H1 (cell line): Measurements from ENCODE around the gene RPL41. TPM values are rescaled to one million over a fixed set of nuclear protein-coding genes. Genes with fewer than 3 reads are reported as not detected.

ENCODE experiments used
- CTCF ChIA-PET: fragments of 300-600 bp; sonication (Branson Sonifier 250); formaldehyde crosslinking; loops from one replicate; lab custom pipeline; 2021; ENCODE audit not compliant: partially characterized antibody; lab: Charles Lee
- POLR2A ChIA-PET: fragments of 300-600 bp; sonication (Branson Sonifier 250); formaldehyde crosslinking; loops from one replicate; lab custom pipeline; 2021; ENCODE audit warnings: inconsistent platforms; ENCODE audit not compliant: partially characterized antibody; lab: Charles Lee
- DNase-seq, 2 experiments: peaks; one replicate each; pipeline versions ENCODE4 v3.0.0 to v3.0.0-alpha.2; 2010 to 2022; ENCODE audit warnings: low spot score in 2 of 2, low read depth in 1 of 2, mixed read lengths in 1 of 2
- FAIRE-seq: peaks from 2 replicates; lab custom pipeline; 2011; peaks lifted over from hg19 to GRCh38; lab: Jason Lieb, UNC
- H2AFZ ChIP-seq: 2 replicates; pipeline ENCODE4 v1.8.1; 2012; ENCODE audit warnings: low read length, inconsistent platforms
- H2AK5ac ChIP-seq: 2 replicates; pipeline ENCODE4 v1.6.1; 2013; ENCODE audit warnings: low read depth, low read length
- H2BK120ac ChIP-seq: replicated peaks from 2 replicates; pipeline ENCODE3; 2013; ENCODE audit warnings: low read depth, low read length, inconsistent platforms
- H2BK12ac ChIP-seq: 2 replicates; pipeline ENCODE4 v1.6.1; 2013; ENCODE audit warnings: low read depth, low read length
- H2BK15ac ChIP-seq: 2 replicates; pipeline ENCODE4 v1.6.1; 2013; ENCODE audit warnings: low read length
- H2BK20ac ChIP-seq: 2 replicates; pipeline ENCODE4 v1.6.1; 2013; ENCODE audit warnings: low read length
- H2BK5ac ChIP-seq: 2 replicates; pipeline ENCODE4 v1.6.1; 2013; ENCODE audit warnings: low read depth, low read length
- H3K14ac ChIP-seq: 2 replicates; pipeline ENCODE4 v1.6.1; 2013; ENCODE audit warnings: inconsistent platforms; ENCODE audit not compliant: insufficient read length
- H3K18ac ChIP-seq: 2 replicates; pipeline ENCODE4 v1.6.1; 2013; ENCODE audit warnings: low read length; ENCODE audit errors: extremely low read depth
- H3K23ac ChIP-seq: 2 replicates; pipeline ENCODE4 v1.6.1; 2013; ENCODE audit warnings: inconsistent platforms; ENCODE audit not compliant: insufficient read length
- H3K23me2 ChIP-seq: 2 replicates; pipeline ENCODE4 v1.6.1; 2013; ENCODE audit warnings: low read depth, low read length
- H3K27ac ChIP-seq: 2 replicates; pipeline ENCODE4 v1.6.1; 2011; ENCODE audit warnings: low read depth, low read length, inconsistent platforms
- H3K27me3 ChIP-seq, 4 experiments: replicated peaks in 1 of 4; 1 replicate in 1 of 4; 2 replicates in 3 of 4; pipeline versions ENCODE4 v1.6.1 to v1.8.1; 2011 to 2013; ENCODE audit warnings: low read length in 3 of 4, mild to moderate bottlenecking in 3 of 4, inconsistent platforms in 2 of 4, mixed read lengths in 2 of 4, moderate library complexity in 1 of 4; ENCODE audit not compliant: control insufficient read depth in 3 of 4, insufficient read depth in 3 of 4; ENCODE audit errors: extremely low read depth in 1 of 4
- H3K36me3 ChIP-seq, 4 experiments: 2 replicates each; pipeline versions ENCODE4 v1.6.1 to v1.8.1; 2011 to 2013; ENCODE audit warnings: mild to moderate bottlenecking in 4 of 4, low read length in 3 of 4, moderate library complexity in 2 of 4, control low read depth in 1 of 4, inconsistent platforms in 1 of 4; ENCODE audit not compliant: insufficient read depth in 4 of 4, control insufficient read depth in 2 of 4
- H3K4ac ChIP-seq: replicated peaks from 2 replicates; pipeline ENCODE3; 2013; ENCODE audit warnings: low read length, low read depth, mixed read lengths, inconsistent platforms; ENCODE audit not compliant: insufficient read length
- H3K4me1 ChIP-seq, 4 experiments: replicated peaks in 1 of 4; 1 replicate in 1 of 4; 2 replicates in 3 of 4; pipeline versions ENCODE4 v1.6.1 to v1.8.1; 2011 to 2013; ENCODE audit warnings: low read length in 3 of 4, inconsistent platforms in 2 of 4, mixed read lengths in 1 of 4; ENCODE audit not compliant: insufficient read depth in 4 of 4, control insufficient read depth in 3 of 4
- H3K4me2 ChIP-seq, 2 experiments: 2 replicates each; pipeline versions ENCODE4 v1.6.1 to v1.8.1; 2011 to 2013; ENCODE audit warnings: low read depth in 2 of 2, low read length in 2 of 2, control low read depth in 1 of 2, inconsistent platforms in 1 of 2, mild to moderate bottlenecking in 1 of 2; ENCODE audit not compliant: insufficient read depth in 1 of 2
- H3K4me3 ChIP-seq, 4 experiments: fragments of 200-600, 300-600 bp in 1 of 4; sonication (generic), shearing (Covaris generic), sonication (Bioruptor Twin) in 1 of 4; 2 replicates each; pipeline versions ENCODE4 v1.5.1 to v1.8.1; 2011 to 2016; ENCODE audit warnings: low read length in 4 of 4, low read depth in 3 of 4, control low read depth in 2 of 4, inconsistent platforms in 2 of 4, mild to moderate bottlenecking in 2 of 4, mixed read lengths in 1 of 4, moderate library complexity in 1 of 4; ENCODE audit not compliant: insufficient read depth in 2 of 4; ENCODE audit errors: extremely low read depth in 1 of 4
- H3K56ac ChIP-seq: replicated peaks from 2 replicates; pipeline ENCODE3; 2013; ENCODE audit warnings: low read depth, mild to moderate bottlenecking, mixed read lengths, low read length, inconsistent platforms; ENCODE audit not compliant: insufficient read length
- H3K79me1 ChIP-seq: 2 replicates; pipeline ENCODE4 v1.6.1; 2013; ENCODE audit warnings: low read depth, low read length, control low read depth
- H3K79me2 ChIP-seq, 2 experiments: 2 replicates each; pipeline versions ENCODE4 v1.6.1 to v1.8.1; 2012 to 2013; ENCODE audit warnings: low read length in 2 of 2, mild to moderate bottlenecking in 2 of 2, inconsistent platforms in 1 of 2; ENCODE audit not compliant: insufficient read depth in 2 of 2, control insufficient read depth in 1 of 2
- H3K9ac ChIP-seq, 4 experiments: replicated peaks in 1 of 4; 1 replicate in 1 of 4; 2 replicates in 3 of 4; pipeline versions ENCODE4 v1.6.1 to v1.8.1; 2011 to 2013; ENCODE audit warnings: low read depth in 3 of 4, low read length in 3 of 4, control low read depth in 2 of 4, mild to moderate bottlenecking in 2 of 4, moderate library complexity in 2 of 4, inconsistent platforms in 1 of 4; ENCODE audit errors: extremely low read depth in 1 of 4
- H3K9me3 ChIP-seq, 2 experiments: 2 replicates each; pipeline versions ENCODE4 v1.6.1 to v1.8.1; 2012 to 2013; ENCODE audit warnings: mild to moderate bottlenecking in 2 of 2, moderate library complexity in 2 of 2, control low read depth in 1 of 2, inconsistent platforms in 1 of 2, low read depth in 1 of 2, low read length in 1 of 2, mixed read lengths in 1 of 2; ENCODE audit not compliant: insufficient read depth in 2 of 2
- H4K20me1 ChIP-seq, 2 experiments: replicated peaks in 1 of 2; 2 replicates each; pipeline versions ENCODE3 to v1.8.1; 2011 to 2013; ENCODE audit warnings: inconsistent platforms in 2 of 2, low read length in 2 of 2, mild to moderate bottlenecking in 1 of 2; ENCODE audit not compliant: insufficient read depth in 2 of 2, control insufficient read depth in 1 of 2
- H4K5ac ChIP-seq: 2 replicates; pipeline ENCODE4 v1.6.1; 2013; ENCODE audit warnings: low read length, low read depth, mixed read lengths, inconsistent platforms; ENCODE audit not compliant: insufficient read length
- H4K8ac ChIP-seq: 2 replicates; pipeline ENCODE4 v1.8.0; 2013; ENCODE audit warnings: mild to moderate bottlenecking, moderate library complexity, low read length, inconsistent platforms; ENCODE audit not compliant: insufficient read depth; ENCODE audit errors: extremely low read depth
- H4K91ac ChIP-seq: replicated peaks from 2 replicates; pipeline ENCODE3; 2013; ENCODE audit warnings: low read length, mixed read lengths, inconsistent platforms; ENCODE audit not compliant: insufficient read length
- BRCA1 ChIP-seq: IDR thresholded peaks from 2 replicates; pipeline ENCODE4 v1.6.1; 2012; ENCODE audit warnings: low read depth, low read length, improper control_type of control experiment
- POLR2AphosphoS5 ChIP-seq: IDR thresholded peaks from 2 replicates; pipeline ENCODE4 v1.6.1; 2011; ENCODE audit warnings: low read depth, low read length
- WGBS, 2 experiments: shearing (Covaris generic) in 1 of 2; methylation state at CpG; one replicate each; pipeline versions ENCODE4 v1.1.6 to v1.1.7; 2013 to 2015; ENCODE audit warnings: low lambda C conversion rate in 2 of 2, mixed read lengths in 2 of 2, inconsistent platforms in 1 of 2, low coverage in 1 of 2, missing lambda C conversion rate in 1 of 2; ENCODE audit not compliant: insufficient replicate concordance in 2 of 2, insufficient coverage in 1 of 2, insufficient read length in 1 of 2; ENCODE audit errors: extremely low coverage in 1 of 2, missing lambda C conversion rate in 1 of 2; 5-methylcytosine and 5-hydroxymethylcytosine counted together
- polyA plus RNA-seq, 7 experiments: library from polyadenylated mRNA; depleted of rRNA in 3 of 7; stranded (reverse) in 5 of 7; unstranded in 2 of 7; fragments of >200 nt in 5 of 7; fragments of 200-250 nt in 2 of 7; gene quantifications; 1 replicate in 5 of 7; 2 replicates in 1 of 7; 4 replicates in 1 of 7; pipeline versions ENCODE4 v1.2.1 to v1.2.3, GENCODE V29; 2011 to 2013; ENCODE audit warnings: missing spikeins in 2 of 7, mixed read lengths in 2 of 7
- total RNA-seq: library from RNA; stranded (reverse); fragmentation: NEBNext Ultra II Directional; extraction: Animal tissue kit (Norgen Biotek cat#: 25700); gene quantifications from 2 replicates; pipeline ENCODE4 v1.2.1, GENCODE V29; 2021

Gene RPL41
- total and polyA plus RNA-seq, 2 of the 8 experiments (the other 6 are each of a cell fraction or from before 2014, with no cell fraction given) = 4,440 to 16,488 TPM

GRCh38 chr12:56155256-56155845, 38.9 kb downstream of the RPL41 start:
- peaks cover 5% of the 10 kb centered on the region; the same call in 1 of the 2 replicates for H3K79me1 ChIP-seq
- H4K20me1 ChIP-seq = peaks cover 7 to 12% of the 10 kb centered on the region in 2 experiments
- H3K4me3 ChIP-seq = no peak overlapping the region
- H3K18ac ChIP-seq = no peak overlapping the region
- no peak overlapping the region for H3K14ac ChIP-seq
- no peak overlapping the region for H2AFZ ChIP-seq
- 92% methylated on average over 11 of the region's 11 CpGs; no CpG with 5 or more reads in 1 of the 2 experiments for WGBS, 2 experiments
- no peak overlapping the region for H2BK120ac ChIP-seq
- no peak overlapping the region for H2BK5ac ChIP-seq
- no peak overlapping the region for H4K8ac ChIP-seq
- H4K5ac ChIP-seq = no peak overlapping the region
- H4K91ac ChIP-seq = no peak overlapping the region
- no peak overlapping the region for H3K4me2 ChIP-seq
- TF ChIP-seq BRCA1 = no peak
- 0 out of 2 replicates have a peak, but pooled peaks have one; percentile 4 for TF ChIP-seq POLR2AphosphoS5
- H2BK20ac ChIP-seq = no peak overlapping the region
- no peak overlapping the region for H3K23ac ChIP-seq
- no peak overlapping the region for H3K4ac ChIP-seq
- peaks cover 24% of the 10 kb centered on the region for H3K23me2 ChIP-seq
- peaks cover 9 to 26% (median 18%) of the 10 kb centered on the region in 4 experiments for H3K4me1 ChIP-seq
- no peak overlapping the region for H2BK12ac ChIP-seq
- H3K27me3 ChIP-seq = no peaks in the 10 kb centered on the region
- CTCF ChIA-PET = interaction anchor here (0.7 to 2.7 kb wide), 7 partner anchors 27 to 43 kb away, joined by 3 to 15 read pairs (median 4); partner anchors contain the start of genes ESYT1, SMARCC2 and ZC3H10
- no peak overlapping the region for H2BK15ac ChIP-seq
- POLR2A ChIA-PET = interaction anchor here (0.6 to 15.6 kb wide), 9 partner anchors 8 to 294 kb away, joined by 3 to 656 read pairs (median 6); partner anchors contain the start of genes COQ10A, PA2G4, RNF41 and SMARCC2
- H3K36me3 ChIP-seq = peaks cover 10 to 25% (median 14%) of the 10 kb centered on the region in 4 experiments
- H3K9ac ChIP-seq = no peak overlapping the region
- no peaks in the 10 kb centered on the region for H3K9me3 ChIP-seq
- H2AK5ac ChIP-seq = no peak overlapping the region
- DNase-seq = no peak
- FAIRE-seq = no peak
- no peak overlapping the region for H3K56ac ChIP-seq
- H3K27ac ChIP-seq = no peak overlapping the region
- peaks cover 3 to 28% of the 10 kb centered on the region in 2 experiments for H3K79me2 ChIP-seq
